ENCODE measurements around the gene KRI1.

GRCh38 chr19:10532457-10532856, 33.4 kb downstream of the KRI1 start:
- TF ChIP-seq CTCF (IDR thresholded peaks at IDR 0.05; ENCODE audit: low read length) (no peak), EZH2 (IDR thresholded peaks at IDR 0.05; ENCODE audit: borderline replicate concordance, low read length) (no peak)
